ENCODE results near the gene KCND2.
"Not testable (repeated sequence)": the region's sequence is repeated elsewhere in the genome, so short reads cannot be mapped to it uniquely, and the experiment has no call there.

KCND2 gene

GRCh38 chr7:120502825-120503224, 229.8 kb downstream of the KCND2 start:
- DNase-seq, result no peak

DNA sequence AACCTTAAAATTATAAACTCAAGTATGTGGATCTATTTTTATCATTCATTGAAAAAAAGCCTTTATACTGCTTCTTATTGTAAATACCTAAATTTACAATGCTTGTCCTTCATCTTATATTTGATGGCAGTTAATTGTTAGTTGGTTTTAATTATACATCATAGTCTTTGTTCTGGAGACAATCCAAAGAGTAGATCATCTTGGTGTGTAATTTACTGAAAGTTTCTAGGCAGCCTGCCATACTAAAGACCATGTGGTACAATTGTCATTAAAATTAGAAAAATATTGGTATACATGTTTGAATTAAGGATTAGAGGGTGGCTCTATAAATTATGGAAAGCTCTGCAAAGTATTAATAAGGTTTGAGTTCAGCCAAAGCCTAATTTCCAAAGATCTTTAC, 231.4 kb downstream of the KCND2 start:
- DNase-seq, result no peak

- no peak for DNase-seq
Measured at GRCh38 chr7:120505770-120506169, 232.8 kb downstream of the KCND2 start.

GRCh38 chr7:120512701-120513100, 239.7 kb downstream of the KCND2 start:
- no peak for DNase-seq

- no peak for DNase-seq
Measured at GRCh38 chr7:120519224-120519623, 246.2 kb downstream of the KCND2 start.

DNA sequence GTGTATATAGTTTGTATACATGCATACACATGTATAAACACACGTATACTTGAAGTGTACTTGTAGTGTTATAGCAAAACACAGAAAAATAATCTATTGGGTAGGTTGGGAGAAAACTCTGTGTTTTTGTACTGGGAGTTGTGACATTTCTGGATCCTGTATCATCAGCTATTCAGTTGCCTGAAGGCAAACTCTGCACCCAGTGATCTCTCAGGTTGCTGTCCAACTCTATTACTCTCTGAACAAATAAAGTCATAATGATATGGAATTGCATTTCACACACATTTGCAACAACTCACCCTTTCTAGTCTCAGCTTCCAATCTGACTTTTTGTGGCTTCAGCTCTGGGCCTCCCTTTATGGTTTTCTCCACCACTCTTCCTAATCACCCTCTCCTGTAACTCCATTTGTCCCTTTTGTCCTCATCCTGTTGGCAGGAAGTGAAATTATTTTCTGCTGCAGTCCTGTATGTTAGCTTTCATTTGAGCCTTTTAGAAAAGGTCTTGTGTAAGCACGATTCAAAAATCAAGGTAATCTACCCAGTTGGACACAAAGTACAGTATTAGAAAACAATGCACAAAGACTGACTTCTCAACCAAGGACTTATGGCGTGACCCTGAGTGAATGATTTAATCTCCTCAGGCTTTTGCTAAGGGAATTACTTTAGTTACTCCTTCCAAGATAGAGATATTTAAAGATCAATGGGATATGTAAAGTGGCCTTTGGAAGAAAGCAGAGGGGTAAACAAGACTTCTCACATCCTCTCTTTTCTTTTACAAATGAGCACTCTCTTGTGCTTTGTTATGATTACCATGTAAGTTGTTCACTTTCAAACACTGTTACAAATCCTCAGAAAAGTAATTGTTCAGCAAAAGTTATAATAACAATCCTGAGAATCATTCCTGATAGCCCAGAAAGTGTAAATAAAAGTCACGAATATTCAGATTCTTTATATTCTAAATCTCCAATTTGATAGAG, 249.1 kb downstream of the KCND2 start:
- DNase-seq, result peak; percentile 31

GRCh38 chr7:120523985-120524384, 251.0 kb downstream of the KCND2 start:
- DNase-seq, result no peak

DNA sequence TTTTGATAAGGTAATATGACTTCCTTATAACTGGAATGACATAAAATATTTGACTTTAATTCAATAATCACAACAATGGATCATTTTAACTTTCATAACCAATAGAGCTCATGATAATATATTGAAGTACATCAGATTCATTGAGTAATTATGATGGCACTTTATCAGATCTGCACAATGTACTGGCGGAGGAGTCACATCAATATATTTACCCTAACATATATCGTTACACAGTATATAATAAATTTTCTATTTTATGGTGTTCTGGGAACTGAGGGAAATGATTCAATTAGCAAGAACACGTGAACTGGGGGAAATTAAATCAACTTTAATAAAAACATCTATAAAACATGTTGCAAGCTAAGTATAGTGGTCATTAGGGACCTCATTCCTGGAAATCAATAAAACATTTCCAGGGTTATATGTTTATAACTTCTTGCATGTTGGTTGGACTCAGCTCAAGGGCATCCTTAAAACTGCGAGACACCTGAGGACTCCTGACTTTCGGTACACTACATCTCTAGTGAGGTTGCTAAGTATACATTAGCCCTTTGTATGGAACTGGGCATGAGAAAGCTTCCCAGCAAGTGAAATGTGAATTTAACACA, 254.0 kb downstream of the KCND2 start:
- no peak for DNase-seq

DNA sequence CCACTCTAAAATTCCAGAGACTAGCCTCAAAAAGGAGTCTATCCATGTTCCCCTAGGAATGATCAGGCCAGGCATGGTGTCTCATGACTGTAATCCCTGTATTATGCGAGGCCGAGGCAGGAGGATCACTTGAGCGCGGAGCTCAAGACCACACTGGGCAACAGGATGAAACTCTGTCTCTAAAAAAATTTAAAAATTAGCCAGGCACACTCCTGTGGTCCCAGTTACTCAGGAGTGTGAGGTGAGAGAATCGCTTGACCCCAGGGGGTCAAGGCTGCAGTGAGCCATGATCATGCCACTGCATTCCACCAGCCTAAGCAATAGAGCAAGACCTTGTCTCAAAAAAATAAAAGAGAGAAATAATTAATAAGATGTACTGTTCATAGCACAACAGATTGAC, 256.8 kb downstream of the KCND2 start:
- DNase-seq, result no peak

- DNase-seq, result no peak
Measured at GRCh38 chr7:120538335-120538734, 265.4 kb downstream of the KCND2 start.

- DNase-seq, result no peak
Measured at GRCh38 chr7:120539321-120539720, 266.3 kb downstream of the KCND2 start.

GRCh38 chr7:120547605-120548004, 274.6 kb downstream of the KCND2 start:
- no peak for DNase-seq

- no peak for DNase-seq
Measured at GRCh38 chr7:120550494-120551048, 277.6 kb downstream of the KCND2 start.

DNA sequence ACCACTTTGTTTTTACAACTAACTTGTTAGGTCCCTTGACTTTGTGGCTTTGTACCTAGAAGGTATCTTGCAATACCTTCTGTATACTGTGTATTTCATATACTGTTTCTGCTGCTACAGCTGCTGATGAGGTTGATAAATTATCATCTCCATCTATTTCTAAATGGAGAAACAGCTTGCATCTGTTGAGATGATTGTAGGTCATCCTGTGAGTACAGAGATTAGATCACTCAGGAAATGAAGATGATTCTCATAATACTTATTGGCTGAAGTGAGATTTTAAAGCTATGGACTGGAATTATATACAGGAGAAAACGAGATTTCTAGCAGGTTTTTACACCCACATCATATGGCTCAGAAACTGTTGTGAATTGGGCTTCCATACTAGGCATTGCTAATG, 280.5 kb downstream of the KCND2 start:
- no peak for DNase-seq

GRCh38 chr7:120554960-120555571, 282.1 kb downstream of the KCND2 start:
- peak; percentile 57 for DNase-seq

DNA sequence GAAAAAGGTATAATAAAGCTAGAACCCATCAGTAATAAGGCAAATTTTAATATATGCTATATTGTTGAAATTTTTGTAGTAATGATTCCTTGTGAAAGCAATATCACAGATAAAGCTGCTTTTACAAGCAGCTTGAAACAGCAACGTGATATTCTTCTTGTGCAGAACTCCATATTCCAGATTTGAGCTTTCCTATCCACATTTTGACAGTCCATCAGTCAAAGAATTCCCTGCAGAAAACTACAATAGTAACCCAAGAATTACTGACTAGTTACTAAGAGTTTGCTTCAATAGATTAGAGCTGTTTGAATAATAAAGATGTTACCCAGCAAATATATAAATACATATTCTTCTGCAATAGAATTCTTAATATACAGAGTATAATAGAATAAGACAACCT, 291.2 kb downstream of the KCND2 start:
- no peak for DNase-seq

- no peak for DNase-seq
Measured at GRCh38 chr7:120567204-120567603, 294.2 kb downstream of the KCND2 start.

- DNase-seq, result not testable (repeated sequence)
Measured at GRCh38 chr7:120578657-120579056, 305.7 kb downstream of the KCND2 start.

DNA sequence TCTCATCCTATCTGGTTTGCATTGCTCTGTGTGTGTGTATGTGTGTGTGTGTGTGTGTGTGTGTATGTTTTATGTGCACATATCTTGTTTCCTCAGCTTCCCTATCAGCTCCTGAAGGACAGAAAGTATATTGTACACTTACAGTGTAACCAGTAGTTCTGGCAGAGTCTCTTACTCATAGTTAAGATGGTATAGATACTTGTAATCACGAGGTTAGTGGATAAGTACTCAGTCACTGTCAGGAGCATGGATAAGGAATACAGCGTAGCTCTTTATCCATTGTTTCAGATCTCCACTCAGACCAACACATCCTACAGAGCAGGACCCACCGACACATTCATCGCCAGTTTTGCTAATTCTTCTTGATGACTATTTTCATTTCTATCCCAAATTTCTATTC, 309.9 kb downstream of the KCND2 start:
- DNase-seq, result no peak

GRCh38 chr7:120583899-120584586, 311.1 kb downstream of the KCND2 start:
- DNase-seq, result no peak

GRCh38 chr7:120586571-120586970, 313.6 kb downstream of the KCND2 start:
- no peak for DNase-seq

GRCh38 chr7:120587243-120587642, 314.3 kb downstream of the KCND2 start:
- DNase-seq, result no peak

DNA sequence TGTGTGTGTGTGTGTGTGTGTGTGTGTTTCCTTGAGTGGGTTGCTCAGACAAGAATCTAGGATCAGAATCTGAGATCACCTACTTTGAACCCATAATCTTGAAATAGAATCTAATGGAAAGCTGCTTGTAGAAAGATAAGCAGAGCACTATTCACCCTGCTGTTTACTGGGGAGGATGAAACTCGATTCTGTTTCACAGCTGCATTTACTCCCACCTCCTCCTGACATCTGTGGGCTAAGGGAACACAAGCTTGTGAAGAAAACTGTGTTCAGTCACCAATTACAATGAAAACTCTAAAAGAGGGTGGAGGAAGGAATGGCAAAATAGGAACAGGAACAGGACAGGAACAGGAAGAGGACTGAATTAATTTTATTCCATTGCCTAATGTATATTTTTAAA, 315.4 kb downstream of the KCND2 start:
- DNase-seq, result no peak
